Measurements from ENCODE around the gene TMED7. TPM values are rescaled to one million over a fixed set of nuclear protein-coding genes. Genes with fewer than 3 reads are reported as not detected.

The TMED7 gene
- polyA plus RNA-seq, 1 of the 3 experiments (the other 2 are of a cell fraction) = 41.2 TPM

DNA sequence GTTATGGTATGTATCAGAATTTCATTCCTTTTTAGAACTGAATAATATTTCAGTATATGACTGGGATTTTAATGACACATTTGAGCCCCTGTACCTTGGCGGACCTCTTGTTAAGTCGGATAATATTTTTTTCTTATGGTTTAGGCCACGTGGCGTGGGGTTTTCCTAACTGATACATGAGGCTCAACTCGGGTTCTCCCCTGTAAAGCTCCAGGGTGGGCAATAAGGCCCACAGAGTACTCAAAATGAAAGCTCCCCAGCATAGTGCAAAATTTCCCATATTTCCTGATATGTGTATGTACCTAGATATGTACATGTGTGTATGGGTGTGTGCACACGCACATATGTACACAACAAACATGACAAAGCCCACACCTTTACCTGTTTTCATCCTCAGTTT lies 48.1 kb downstream of the TMED7 start:
- ChIA-PET POLR2A (no interaction called here), CTCF (interaction anchor here (0.6 to 6.7 kb wide), 3 partner anchors 8 to 491 kb away, joined by 3 to 65 read pairs (median 5); no protein-coding TSS in a partner anchor)

GRCh38 chr5:115577329-115577728 lies 48.5 kb downstream of the TMED7 start:
- Histone ChIP-seq H3K9me2 (no peaks in the 10 kb centered on the region), H3K27ac (ENCODE audit: low read depth in 2 of 2, low read length in 1 of 2) (no peak overlapping the region), H3K4me3 (ENCODE audit: low read depth in 2 of 2, low read length in 1 of 2) (no peak overlapping the region), H3K4me2 (no peak overlapping the region), H2AFZ (ENCODE audit: low read depth) (no peak overlapping the region), H4K20me1 (ENCODE audit: insufficient read depth) (no peaks in the 10 kb centered on the region), H3K9me3 (0 out of 2 replicates have a peak, but pooled peaks cover 3% of the 10 kb centered on the region), H3K36me3 (replicated peaks in 1 of 2; ENCODE audit: control insufficient read depth in 1 of 2, insufficient read depth in 2 of 2, low read length in 1 of 2) (peaks cover 2 to 23% of the 10 kb centered on the region in 2 experiments), H3F3A (replicated peaks; ENCODE audit: insufficient read depth) (peaks cover 13% of the 10 kb centered on the region), H3K4me1 (ENCODE audit: control insufficient read depth in 1 of 2, insufficient read depth in 2 of 2, low read depth in 1 of 2, low read length in 1 of 2) (peaks cover 0 to 10% of the 10 kb centered on the region in 2 experiments; a peak in 1 of 4 replicates), H3K79me2 (ENCODE audit: insufficient read depth) (no peaks in the 10 kb centered on the region; the same call in 1 of the 2 replicates), H3K27me3 (ENCODE audit: insufficient read depth) (no peaks in the 10 kb centered on the region), H3K9ac (no peak overlapping the region)
- no peak for DNase-seq
- ChIA-PET CTCF (interaction anchor here (0.6 to 6.7 kb wide), 3 partner anchors 9 to 491 kb away, joined by 3 to 65 read pairs (median 5); no protein-coding TSS in a partner anchor), POLR2A (no interaction called here)
- TF ChIP-seq ELF1 (IDR thresholded peaks at IDR 0.05) (no peak), RFX5 (IDR thresholded peaks at IDR 0.05; ENCODE audit: low read length) (no peak), NFIC (IDR thresholded peaks at IDR 0.05; ENCODE audit: borderline replicate concordance) (no peak), RAD21 (IDR thresholded peaks at IDR 0.05; ENCODE audit: low read length) (no peak), FOSL2 (IDR thresholded peaks at IDR 0.05; ENCODE audit: borderline replicate concordance, low read depth) (no peak), TCF12 (IDR thresholded peaks at IDR 0.05) (no peak), JUND (IDR thresholded peaks at IDR 0.05) (no peak), SMC3 (IDR thresholded peaks at IDR 0.05; ENCODE audit: low read depth, low read length) (no peak), POLR2AphosphoS5 (IDR thresholded peaks at IDR 0.05; ENCODE audit: low read depth, low read length) (no peak), MEF2A (IDR thresholded peaks at IDR 0.05; ENCODE audit: borderline replicate concordance, low read depth) (no peak), NRF1 (IDR thresholded peaks at IDR 0.05; ENCODE audit: low read depth, low read length) (no peak), MAX (IDR thresholded peaks at IDR 0.05; ENCODE audit: low read depth) (no peak), GATA2 (CRISPR knock-in tag; IDR thresholded peaks at IDR 0.05) (no peak), TEAD4 (IDR thresholded peaks at IDR 0.05; ENCODE audit: borderline replicate concordance, insufficient read depth) (no peak)
- TF ChIP-seq, protein P1, sequence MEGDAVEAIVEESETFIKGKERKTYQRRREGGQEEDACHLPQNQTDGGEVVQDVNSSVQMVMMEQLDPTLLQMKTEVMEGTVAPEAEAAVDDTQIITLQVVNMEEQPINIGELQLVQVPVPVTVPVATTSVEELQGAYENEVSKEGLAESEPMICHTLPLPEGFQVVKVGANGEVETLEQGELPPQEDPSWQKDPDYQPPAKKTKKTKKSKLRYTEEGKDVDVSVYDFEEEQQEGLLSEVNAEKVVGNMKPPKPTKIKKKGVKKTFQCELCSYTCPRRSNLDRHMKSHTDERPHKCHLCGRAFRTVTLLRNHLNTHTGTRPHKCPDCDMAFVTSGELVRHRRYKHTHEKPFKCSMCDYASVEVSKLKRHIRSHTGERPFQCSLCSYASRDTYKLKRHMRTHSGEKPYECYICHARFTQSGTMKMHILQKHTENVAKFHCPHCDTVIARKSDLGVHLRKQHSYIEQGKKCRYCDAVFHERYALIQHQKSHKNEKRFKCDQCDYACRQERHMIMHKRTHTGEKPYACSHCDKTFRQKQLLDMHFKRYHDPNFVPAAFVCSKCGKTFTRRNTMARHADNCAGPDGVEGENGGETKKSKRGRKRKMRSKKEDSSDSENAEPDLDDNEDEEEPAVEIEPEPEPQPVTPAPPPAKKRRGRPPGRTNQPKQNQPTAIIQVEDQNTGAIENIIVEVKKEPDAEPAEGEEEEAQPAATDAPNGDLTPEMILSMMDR (IDR thresholded peaks at IDR 0.05) = no peak
- TF ChIP-seq, protein P2, sequence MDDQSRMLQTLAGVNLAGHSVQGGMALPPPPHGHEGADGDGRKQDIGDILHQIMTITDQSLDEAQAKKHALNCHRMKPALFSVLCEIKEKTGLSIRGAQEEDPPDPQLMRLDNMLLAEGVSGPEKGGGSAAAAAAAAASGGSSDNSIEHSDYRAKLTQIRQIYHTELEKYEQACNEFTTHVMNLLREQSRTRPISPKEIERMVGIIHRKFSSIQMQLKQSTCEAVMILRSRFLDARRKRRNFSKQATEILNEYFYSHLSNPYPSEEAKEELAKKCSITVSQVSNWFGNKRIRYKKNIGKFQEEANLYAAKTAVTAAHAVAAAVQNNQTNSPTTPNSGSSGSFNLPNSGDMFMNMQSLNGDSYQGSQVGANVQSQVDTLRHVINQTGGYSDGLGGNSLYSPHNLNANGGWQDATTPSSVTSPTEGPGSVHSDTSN (IDR thresholded peaks at IDR 0.05) = no peak
- 81% methylated on average over 2 of the region's 2 CpGs for WGBS (ENCODE audit: low lambda C conversion rate)

More for the DNA sequence above, 48.1 kb downstream of the TMED7 start:
- no peak overlapping the region for H3K4me2 ChIP-seq
- H3F3A ChIP-seq (replicated peaks; ENCODE audit: insufficient read depth) = peaks cover 16% of the 10 kb centered on the region
- H3K27ac ChIP-seq (ENCODE audit: low read depth in 2 of 2, low read length in 1 of 2) = no peak overlapping the region
- no peaks in the 10 kb centered on the region for H3K9me2 ChIP-seq
- DNase-seq = no peak
- 0 out of 2 replicates have a peak, but pooled peaks cover 3% of the 10 kb centered on the region for H3K9me3 ChIP-seq
- no peak overlapping the region for H3K4me3 ChIP-seq (ENCODE audit: low read depth in 2 of 2, low read length in 1 of 2)
- H3K36me3 ChIP-seq (replicated peaks in 1 of 2; ENCODE audit: control insufficient read depth in 1 of 2, insufficient read depth in 2 of 2, low read length in 1 of 2) = peaks cover 2 to 23% of the 10 kb centered on the region in 2 experiments
- no peaks in the 10 kb centered on the region for H4K20me1 ChIP-seq (ENCODE audit: insufficient read depth)
- H3K79me2 ChIP-seq (ENCODE audit: insufficient read depth) = no peaks in the 10 kb centered on the region; the same call in 1 of the 2 replicates
- TF ChIP-seq FOSL2 (IDR thresholded peaks at IDR 0.05; ENCODE audit: borderline replicate concordance, low read depth) (no peak), RAD21 (IDR thresholded peaks at IDR 0.05; ENCODE audit: low read length) (no peak), TAF1 (IDR thresholded peaks at IDR 0.05; ENCODE audit: borderline replicate concordance, low read depth, low read length) (no peak), ELF1 (IDR thresholded peaks at IDR 0.05) (no peak), MXI1 (IDR thresholded peaks at IDR 0.05; ENCODE audit: low read depth, low read length) (no peak)
- TF ChIP-seq, protein P3, sequence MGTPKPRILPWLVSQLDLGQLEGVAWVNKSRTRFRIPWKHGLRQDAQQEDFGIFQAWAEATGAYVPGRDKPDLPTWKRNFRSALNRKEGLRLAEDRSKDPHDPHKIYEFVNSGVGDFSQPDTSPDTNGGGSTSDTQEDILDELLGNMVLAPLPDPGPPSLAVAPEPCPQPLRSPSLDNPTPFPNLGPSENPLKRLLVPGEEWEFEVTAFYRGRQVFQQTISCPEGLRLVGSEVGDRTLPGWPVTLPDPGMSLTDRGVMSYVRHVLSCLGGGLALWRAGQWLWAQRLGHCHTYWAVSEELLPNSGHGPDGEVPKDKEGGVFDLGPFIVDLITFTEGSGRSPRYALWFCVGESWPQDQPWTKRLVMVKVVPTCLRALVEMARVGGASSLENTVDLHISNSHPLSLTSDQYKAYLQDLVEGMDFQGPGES (IDR thresholded peaks at IDR 0.05; ENCODE audit: low read depth, low read length) = no peak
- H3K27me3 ChIP-seq (ENCODE audit: insufficient read depth) = no peaks in the 10 kb centered on the region
- H2AFZ ChIP-seq (ENCODE audit: low read depth) = no peak overlapping the region
- 97% methylated on average over 6 of the region's 6 CpGs for WGBS (ENCODE audit: low lambda C conversion rate)
- no peak overlapping the region for H3K9ac ChIP-seq
- H3K4me1 ChIP-seq (ENCODE audit: control insufficient read depth in 1 of 2, insufficient read depth in 2 of 2, low read depth in 1 of 2, low read length in 1 of 2) = peaks cover 0 to 12% of the 10 kb centered on the region in 2 experiments; a peak in 1 of 4 replicates
